Activated B cell treated with CpG ODN at 0.5 μM for 24 hours (primary cell): Measurements from ENCODE around the gene FGGY. TPM values are rescaled to one million over a fixed set of nuclear protein-coding genes. Genes with fewer than 3 reads are reported as not detected.

Experiments used
- ATAC-seq: fragments of 200-7000 bp; cut with Tn5 transposase; one replicate; pipeline ENCODE4 v1.10.0; 2021; ENCODE audit warnings: low read depth, mild to moderate bottlenecking, moderate library complexity
- CTCF ChIA-PET: fragments of 350-600 bp; sonication (Branson Sonifier 250); formaldehyde crosslinking; loops from one replicate; lab custom pipeline; 2021; ENCODE audit warnings: antibody characterized with exemption; lab: Charles Lee
- POLR2A ChIA-PET: fragments of 350-600 bp; sonication (Branson Sonifier 250); formaldehyde crosslinking; loops from one replicate; lab custom pipeline; 2021; ENCODE audit warnings: antibody characterized with exemption; lab: Charles Lee
- DNase-seq: peaks from one replicate; pipeline ENCODE4 v3.0.0; 2022
- H3K27ac Mint-ChIP-seq: one replicate; pipeline ENCODE4 v1.8.0; 2020; ENCODE audit warnings: mixed read lengths
- H3K27me3 Mint-ChIP-seq: one replicate; pipeline ENCODE4 v1.8.0; 2021; ENCODE audit warnings: mixed read lengths
- H3K36me3 Mint-ChIP-seq: one replicate; pipeline ENCODE4 v1.8.0; 2021; ENCODE audit warnings: low read depth, mixed read lengths
- H3K4me1 Mint-ChIP-seq: one replicate; pipeline ENCODE4 v1.8.0; 2021; ENCODE audit warnings: mixed read lengths
- H3K4me3 Mint-ChIP-seq: one replicate; pipeline ENCODE4 v1.8.0; 2020; ENCODE audit warnings: mild to moderate bottlenecking, mixed read lengths
- H3K9me3 Mint-ChIP-seq: one replicate; pipeline ENCODE4 v1.8.0; 2020; ENCODE audit warnings: mixed read lengths
- CTCF ChIP-seq: fragments of 200-600 bp; IDR thresholded peaks from one replicate; pipeline ENCODE4 v1.8.0; 2022; ENCODE audit warnings: antibody characterized with exemption, mild to moderate bottlenecking
- intact Hi-C: fragments of 100-400 bp; cut with micrococcal nuclease; formaldehyde crosslinking; loops from one replicate; pipeline ENCODE4 v1.15.1; 2024
- total RNA-seq: library from RNA; stranded (reverse); gene quantifications from 2 replicates; pipeline ENCODE4 v1.2.3, GENCODE V29; 2022

Gene FGGY
- total RNA-seq, 1 donor from 2014 or later: 24.0 TPM

- DNase-seq (no peak), ATAC-seq (no peak)
- no peak overlapping the region for H3K27ac Mint-ChIP-seq
- no peaks in the 10 kb centered on the region for H3K27me3 Mint-ChIP-seq
- H3K4me3 Mint-ChIP-seq: no peak overlapping the region
- ChIA-PET POLR2A (no interaction called here), CTCF (no interaction called here)
- H3K4me1 Mint-ChIP-seq: no peaks in the 10 kb centered on the region
- no peaks in the 10 kb centered on the region for H3K36me3 Mint-ChIP-seq
- H3K9me3 Mint-ChIP-seq: no peaks in the 10 kb centered on the region
- intact Hi-C loops: no loop called here
- no peak for TF ChIP-seq CTCF
These were observed 226.1 kb downstream of the FGGY start for GRCh38 chr1:59522925-59523505.

DNA sequence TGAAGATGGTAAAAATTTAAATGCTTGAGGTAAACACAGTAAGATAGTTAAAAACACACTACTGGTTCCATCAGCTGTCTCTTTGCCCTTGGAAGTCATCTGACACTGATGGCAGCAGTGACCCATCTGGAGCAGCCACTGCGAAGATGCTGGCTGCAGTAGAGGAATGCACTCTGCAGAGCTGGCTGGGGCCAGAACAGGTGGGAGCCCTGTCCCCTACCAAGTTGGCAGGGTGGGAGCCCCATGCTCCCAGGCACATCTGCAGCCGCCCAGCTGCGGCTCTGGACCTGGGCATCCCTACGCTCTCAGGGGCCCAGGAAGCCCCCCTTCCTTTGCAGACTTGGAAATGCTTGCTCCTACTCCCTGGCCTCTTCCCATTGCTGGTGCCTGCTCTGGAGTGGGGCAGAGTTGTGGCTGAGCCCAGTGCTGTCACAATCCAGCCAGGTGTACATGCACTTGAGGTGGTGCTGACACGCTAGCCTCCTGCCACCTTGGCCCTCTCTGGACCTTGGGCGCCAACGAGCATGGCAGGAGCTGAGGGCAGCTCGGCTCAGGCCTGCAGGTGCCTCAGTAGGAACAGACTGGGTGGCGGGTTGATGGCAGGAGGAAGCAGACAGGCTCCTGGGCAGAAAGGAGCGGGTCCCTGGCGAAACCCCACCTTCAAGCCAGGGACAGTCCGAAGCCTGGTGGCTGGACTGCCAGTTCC lies 227.0 kb downstream of the FGGY start:
- Mint-ChIP-seq H3K27ac (no peak overlapping the region), H3K27me3 (no peaks in the 10 kb centered on the region), H3K36me3 (no peaks in the 10 kb centered on the region), H3K4me3 (no peak overlapping the region), H3K9me3 (no peaks in the 10 kb centered on the region), H3K4me1 (no peaks in the 10 kb centered on the region)
- CTCF ChIA-PET: no interaction called here
- intact Hi-C loops: no loop called here
- no peak for TF ChIP-seq CTCF
- no peak for ATAC-seq
- no peak for DNase-seq
- POLR2A ChIA-PET: no interaction called here

- TF ChIP-seq CTCF: no peak
- no peak overlapping the region for H3K27ac Mint-ChIP-seq
- no peaks in the 10 kb centered on the region for H3K27me3 Mint-ChIP-seq
- intact Hi-C loops: no loop called here
- no peaks in the 10 kb centered on the region for H3K36me3 Mint-ChIP-seq
- H3K4me3 Mint-ChIP-seq: no peak overlapping the region
- POLR2A ChIA-PET: no interaction called here
- DNase-seq: no peak
- CTCF ChIA-PET: no interaction called here
- no peaks in the 10 kb centered on the region for H3K9me3 Mint-ChIP-seq
- no peaks in the 10 kb centered on the region for H3K4me1 Mint-ChIP-seq
- no peak for ATAC-seq
These were observed 229.3 kb downstream of the FGGY start for GRCh38 chr1:59526240-59526639.

DNA sequence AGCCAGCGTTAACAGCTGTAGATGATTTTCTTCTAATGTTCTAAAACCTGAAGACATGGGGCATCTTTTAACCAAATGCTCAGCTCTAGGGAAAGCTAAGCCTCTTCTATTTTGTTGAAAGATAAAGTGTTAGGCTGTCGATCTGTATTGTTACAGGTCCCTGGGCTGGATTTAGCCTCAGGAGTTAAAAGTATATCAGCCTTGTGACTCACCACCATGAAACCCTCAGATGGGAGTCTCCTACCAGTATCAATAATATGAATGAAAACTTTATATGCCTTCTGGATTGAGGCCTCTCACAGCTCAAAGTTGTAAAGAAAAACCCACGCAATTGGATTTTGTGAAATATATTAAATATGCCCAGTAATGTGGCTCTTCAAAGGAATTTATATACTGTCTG lies 231.6 kb downstream of the FGGY start:
- ATAC-seq: no peak

More for the DNA sequence above, 231.6 kb downstream of the FGGY start:
- ChIA-PET CTCF (no interaction called here), POLR2A (no interaction called here)
- intact Hi-C loops: no loop called here
- H3K36me3 Mint-ChIP-seq: no peaks in the 10 kb centered on the region
- H3K4me1 Mint-ChIP-seq: peaks cover 5% of the 10 kb centered on the region
- H3K27ac Mint-ChIP-seq: no peak overlapping the region
- no peaks in the 10 kb centered on the region for H3K9me3 Mint-ChIP-seq
- no peak for TF ChIP-seq CTCF
- H3K27me3 Mint-ChIP-seq: no peaks in the 10 kb centered on the region
- H3K4me3 Mint-ChIP-seq: no peak overlapping the region
- no peak for DNase-seq
